B cell (primary cell): ENCODE results near the gene RPS28. TPM values are rescaled to one million over a fixed set of nuclear protein-coding genes. Genes with fewer than 3 reads are reported as not detected.

Experiments
- ATAC-seq: fragments of 200-7000 bp; cut with Tn5 transposase; one replicate; pipeline ENCODE4 v1.10.0; 2021; ENCODE audit warnings: low read depth, mild to moderate bottlenecking, moderate number of reproducible peaks, moderate library complexity
- CTCF ChIA-PET: fragments of 350-600 bp; sonication (Branson Sonifier 250); formaldehyde crosslinking; loops from one replicate; lab custom pipeline; 2021; ENCODE audit warnings: antibody characterized with exemption, inconsistent platforms; lab: Charles Lee
- POLR2A ChIA-PET: fragments of 350-600 bp; sonication (Branson Sonifier 250); formaldehyde crosslinking; loops from one replicate; lab custom pipeline; 2021; ENCODE audit warnings: antibody characterized with exemption; lab: Charles Lee
- DNase-seq: peaks from one replicate; pipeline ENCODE4 v3.0.0; 2013
- H2AFZ ChIP-seq: 2 replicates; pipeline ENCODE4 v1.6.1; 2012; ENCODE audit warnings: mild to moderate bottlenecking, low read depth, low read length; ENCODE audit not compliant: insufficient read depth, poor library complexity, severe bottlenecking
- H3K27ac ChIP-seq, 2 donors: 1 replicate in 1 of 2; 2 replicates in 1 of 2; pipeline ENCODE4 v1.5.1; 2012 to 2013; ENCODE audit warnings: low read length in 2 of 2, mild to moderate bottlenecking in 2 of 2, moderate library complexity in 1 of 2
- H3K27me3 ChIP-seq, 4 experiments: fragments of 200-600 bp in 1 of 4; sonication (generic) in 1 of 4; replicated peaks in 1 of 4; 1 replicate in 2 of 4; 2 replicates in 2 of 4; pipeline versions ENCODE4 v1.6.1 to v1.7.0; 2013 to 2016; ENCODE audit warnings: low read length in 3 of 4, mild to moderate bottlenecking in 2 of 4, mixed read lengths in 1 of 4, moderate library complexity in 1 of 4; ENCODE audit not compliant: insufficient read depth in 4 of 4, control insufficient read depth in 3 of 4; ENCODE audit errors: control extremely low read depth in 1 of 4
- H3K36me3 ChIP-seq, 2 experiments: replicated peaks in 1 of 2; 1 replicate in 1 of 2; 2 replicates in 1 of 2; pipeline versions ENCODE4 v1.6.1 to v1.7.1; 2013; ENCODE audit warnings: low read length in 1 of 2; ENCODE audit not compliant: insufficient read depth in 2 of 2, control insufficient read depth in 1 of 2; ENCODE audit errors: control extremely low read depth in 1 of 2, extremely low read depth in 1 of 2
- H3K4me1 ChIP-seq, 2 donors: fragments of 200-600 bp in 1 of 2; sonication (generic) in 1 of 2; 1 replicate in 1 of 2; 2 replicates in 1 of 2; pipeline versions ENCODE4 v1.5.1 to v1.6.1; 2013 to 2017; ENCODE audit warnings: low read length in 2 of 2; ENCODE audit not compliant: control insufficient read depth in 2 of 2, insufficient read depth in 2 of 2
- H3K4me2 ChIP-seq: replicated peaks from 2 replicates; pipeline ENCODE3; 2012; ENCODE audit warnings: mild to moderate bottlenecking, low read depth, low read length; ENCODE audit not compliant: poor library complexity, severe bottlenecking
- H3K4me3 ChIP-seq, 5 experiments: fragments of 200-600 bp in 1 of 5; sonication (generic) in 1 of 5; 1 replicate in 3 of 5; 2 replicates in 2 of 5; pipeline versions ENCODE4 v1.5.1 to v1.7.0; 2011 to 2016; ENCODE audit warnings: low read length in 4 of 5, mild to moderate bottlenecking in 4 of 5, low read depth in 2 of 5, control low read depth in 1 of 5, moderate library complexity in 1 of 5; ENCODE audit not compliant: insufficient read depth in 1 of 5; ENCODE audit errors: control extremely low read depth in 1 of 5, extremely low read depth in 1 of 5
- H3K79me2 ChIP-seq: fragments of 200-600 bp; sonication (generic); one replicate; pipeline ENCODE4 v1.6.0; 2016; ENCODE audit warnings: low read length; ENCODE audit not compliant: control insufficient read depth, insufficient read depth
- H3K9ac ChIP-seq: fragments of 200-600 bp; sonication (generic); 2 replicates; pipeline ENCODE4 v1.6.1; 2017; ENCODE audit warnings: mild to moderate bottlenecking, low read length, moderate library complexity
- H3K9me3 ChIP-seq, 3 donors: one replicate each; pipeline versions ENCODE4 v1.6.1 to v1.7.1; 2013; ENCODE audit warnings: low read length in 2 of 3; ENCODE audit not compliant: control insufficient read depth in 2 of 3, insufficient read depth in 1 of 3; ENCODE audit errors: control extremely low read depth in 1 of 3
- H4K20me1 ChIP-seq: 2 replicates; pipeline ENCODE4 v1.6.0; 2012; ENCODE audit warnings: mild to moderate bottlenecking, low read length; ENCODE audit not compliant: insufficient read depth, control insufficient read depth, poor library complexity, severe bottlenecking
- H3K27ac Mint-ChIP-seq: one replicate; pipeline ENCODE4 v1.8.0; 2021; ENCODE audit warnings: mixed read lengths
- H3K27me3 Mint-ChIP-seq: one replicate; pipeline ENCODE4 v1.8.0; 2021; ENCODE audit warnings: mixed read lengths
- H3K4me1 Mint-ChIP-seq: one replicate; pipeline ENCODE4 v1.8.0; 2021; ENCODE audit warnings: mixed read lengths
- H3K4me3 Mint-ChIP-seq: one replicate; pipeline ENCODE4 v1.8.0; 2021; ENCODE audit warnings: mixed read lengths
- H3K9me3 Mint-ChIP-seq: one replicate; pipeline ENCODE4 v1.8.0; 2022; ENCODE audit warnings: mixed read lengths; ENCODE audit not compliant: insufficient read depth
- EZH2 ChIP-seq: IDR thresholded peaks from 2 replicates; pipeline ENCODE4 v1.6.1; 2012; ENCODE audit warnings: borderline replicate concordance, low read depth, mild to moderate bottlenecking, moderate library complexity, low read length; ENCODE audit not compliant: insufficient read depth, poor library complexity, severe bottlenecking
- WGBS: methylation state at CpG from one replicate; pipeline ENCODE4 v1.1.5; 2013; ENCODE audit warnings: missing lambda C conversion rate; ENCODE audit not compliant: insufficient coverage; 5-methylcytosine and 5-hydroxymethylcytosine counted together
- intact Hi-C: fragments of 100-400 bp; cut with micrococcal nuclease; formaldehyde crosslinking; loops from one replicate; pipeline ENCODE4 v1.10.0; 2022
- polyA plus RNA-seq: library from polyadenylated mRNA; depleted of rRNA; stranded (reverse); fragments of >200 nt; gene quantifications from 2 replicates; pipeline ENCODE4 v1.2.3, GENCODE V29; 2012
- total RNA-seq, 2 donors: library from RNA; stranded (reverse); fragments of 120-200 nt in 1 of 2; gene quantifications; 1 replicate in 1 of 2; 2 replicates in 1 of 2; pipeline versions ENCODE4 v1.2.3 to v1.2.4, GENCODE V29; 2013 to 2022
- TF ChIP-seq, protein P1 (sequence below): fragments of 200-600 bp; IDR thresholded peaks from one replicate; pipeline ENCODE4 v1.8.0; 2022; ENCODE audit warnings: antibody characterized with exemption, mild to moderate bottlenecking

The RPS28 gene
- total and polyA plus RNA-seq, 2 donors (not counting 1 experiment from before 2014, with no cell fraction given) = 1,800 to 2,579 TPM

DNA sequence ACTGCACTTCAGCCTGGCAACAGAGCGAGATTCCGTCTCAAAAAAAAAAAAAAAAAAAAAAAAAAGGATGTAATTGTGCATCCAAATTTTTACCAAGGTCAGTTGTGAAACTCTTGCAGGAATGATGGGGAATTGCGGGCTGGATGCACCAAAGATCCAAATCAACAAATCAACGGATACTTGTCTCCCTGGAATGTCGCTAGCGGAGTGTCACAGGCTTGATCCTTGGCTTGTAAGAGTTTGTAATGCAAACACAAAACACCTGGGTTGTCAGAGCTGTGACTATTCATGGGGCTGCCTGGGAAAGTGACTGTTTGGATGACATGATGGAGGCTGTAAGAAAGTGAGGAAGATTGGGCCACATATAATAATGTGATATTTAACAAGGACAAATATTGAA is 17.5 kb downstream of the RPS28 start:
- CTCF ChIA-PET = interaction anchor here (0.6 to 1.2 kb wide), 2 partner anchors 11 to 195 kb away, joined by 3 read pairs; no protein-coding TSS in a partner anchor
- DNase-seq = no peak
- Histone ChIP-seq H3K9me3 (peaks cover 0 to 22% (median 0%) of the 10 kb centered on the region in 3 donors), H3K27me3 (peaks cover 0 to 51% (median 13%) of the 10 kb centered on the region in 4 experiments), H3K27ac (no peak overlapping the region), H3K4me1 (peaks cover 19 to 24% of the 10 kb centered on the region in 2 donors), H3K4me2 (no peak overlapping the region), H3K79me2 (no peaks in the 10 kb centered on the region), H3K36me3 (no peaks in the 10 kb centered on the region), H3K4me3 (no peak overlapping the region), H3K9ac (no peak overlapping the region), H4K20me1 (no peaks in the 10 kb centered on the region), H2AFZ (no peak overlapping the region)
- POLR2A ChIA-PET = no interaction called here
- intact Hi-C loops = no loop called here
- H3K27me3 Mint-ChIP-seq = peaks cover 33% of the 10 kb centered on the region
- H3K27ac Mint-ChIP-seq = no peak overlapping the region
- no peaks in the 10 kb centered on the region for H3K9me3 Mint-ChIP-seq
- H3K4me1 Mint-ChIP-seq = peaks cover 16% of the 10 kb centered on the region
- H3K4me3 Mint-ChIP-seq = no peak overlapping the region
- no peak for ATAC-seq
- WGBS = 100% methylated on average over 2 of the region's 6 CpGs
- TF ChIP-seq, protein P1, sequence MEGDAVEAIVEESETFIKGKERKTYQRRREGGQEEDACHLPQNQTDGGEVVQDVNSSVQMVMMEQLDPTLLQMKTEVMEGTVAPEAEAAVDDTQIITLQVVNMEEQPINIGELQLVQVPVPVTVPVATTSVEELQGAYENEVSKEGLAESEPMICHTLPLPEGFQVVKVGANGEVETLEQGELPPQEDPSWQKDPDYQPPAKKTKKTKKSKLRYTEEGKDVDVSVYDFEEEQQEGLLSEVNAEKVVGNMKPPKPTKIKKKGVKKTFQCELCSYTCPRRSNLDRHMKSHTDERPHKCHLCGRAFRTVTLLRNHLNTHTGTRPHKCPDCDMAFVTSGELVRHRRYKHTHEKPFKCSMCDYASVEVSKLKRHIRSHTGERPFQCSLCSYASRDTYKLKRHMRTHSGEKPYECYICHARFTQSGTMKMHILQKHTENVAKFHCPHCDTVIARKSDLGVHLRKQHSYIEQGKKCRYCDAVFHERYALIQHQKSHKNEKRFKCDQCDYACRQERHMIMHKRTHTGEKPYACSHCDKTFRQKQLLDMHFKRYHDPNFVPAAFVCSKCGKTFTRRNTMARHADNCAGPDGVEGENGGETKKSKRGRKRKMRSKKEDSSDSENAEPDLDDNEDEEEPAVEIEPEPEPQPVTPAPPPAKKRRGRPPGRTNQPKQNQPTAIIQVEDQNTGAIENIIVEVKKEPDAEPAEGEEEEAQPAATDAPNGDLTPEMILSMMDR = no peak
- no peak for TF ChIP-seq EZH2

DNA sequence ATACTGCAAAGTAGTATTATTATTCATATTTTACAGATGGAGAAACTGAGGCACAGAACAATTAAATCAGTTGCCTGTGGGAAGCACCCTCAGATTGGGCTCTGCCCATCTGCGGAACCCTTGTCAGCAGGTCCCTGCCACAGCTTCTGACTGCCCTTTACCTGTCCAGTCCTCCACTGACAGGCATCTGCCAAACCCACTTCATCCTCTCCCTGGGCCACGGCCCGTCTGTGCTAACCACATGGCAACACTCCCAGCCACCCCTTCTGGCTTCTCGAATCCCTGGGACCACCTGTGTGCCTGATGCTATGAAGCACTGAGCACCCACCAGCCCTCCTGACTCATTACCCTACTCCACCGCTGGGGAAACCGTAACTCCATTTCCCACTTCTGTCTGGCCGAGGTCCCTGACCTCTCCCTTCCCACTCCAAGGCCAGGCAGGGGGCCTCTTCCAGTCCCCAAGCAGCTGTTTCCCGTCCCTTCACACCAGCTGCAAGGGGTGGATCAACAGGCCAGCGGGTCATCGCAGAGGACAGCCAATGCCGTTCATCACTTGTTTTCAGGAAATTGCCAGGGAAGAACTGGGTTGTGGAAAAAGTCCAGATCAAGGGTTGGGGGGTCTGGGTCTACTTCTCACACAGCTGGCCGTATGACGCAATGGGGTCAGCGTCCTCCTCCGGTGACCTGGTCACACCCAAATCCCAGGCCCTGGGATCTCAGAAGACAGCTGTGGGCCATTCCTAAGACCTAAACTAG is 19.2 kb downstream of the RPS28 start:
- no peak overlapping the region for H3K4me3 ChIP-seq
- H2AFZ ChIP-seq = no peak overlapping the region
- no peak for ATAC-seq
- H3K27me3 Mint-ChIP-seq = peaks cover 33% of the 10 kb centered on the region
- no peaks in the 10 kb centered on the region for H4K20me1 ChIP-seq
- peaks cover 0 to 17% (median 0%) of the 10 kb centered on the region in 3 donors for H3K9me3 ChIP-seq
- ChIA-PET POLR2A (no interaction called here), CTCF (interaction anchor here (1.8 kb wide), 1 partner anchor 13 kb away, joined by 15 read pairs; no protein-coding TSS in a partner anchor)
- H3K79me2 ChIP-seq = no peaks in the 10 kb centered on the region
- intact Hi-C loops = no loop called here
- peaks cover 0 to 55% (median 15%) of the 10 kb centered on the region in 4 experiments for H3K27me3 ChIP-seq
- no peak overlapping the region for H3K27ac ChIP-seq
- H3K4me1 ChIP-seq = peaks cover 16 to 19% of the 10 kb centered on the region in 2 donors
- WGBS = 19% methylated on average over 15 of the region's 15 CpGs
- no peak for DNase-seq
- H3K4me1 Mint-ChIP-seq = peaks cover 17% of the 10 kb centered on the region
- H3K9me3 Mint-ChIP-seq = no peaks in the 10 kb centered on the region
- no peak overlapping the region for H3K4me3 Mint-ChIP-seq
- no peaks in the 10 kb centered on the region for H3K36me3 ChIP-seq
- H3K27ac Mint-ChIP-seq = no peak overlapping the region
- no peak overlapping the region for H3K9ac ChIP-seq
- H3K4me2 ChIP-seq = no peak overlapping the region
- TF ChIP-seq EZH2 = no peak
- TF ChIP-seq, protein P1 = no peak
